ENCODE data around the gene TGM2.

GRCh38 chr20:38091441-38092216, 73.4 kb downstream of the TGM2 start:
- TF ChIP-seq CTCF (IDR thresholded peaks at IDR 0.05) (no peak), EZH2 (IDR thresholded peaks at IDR 0.05; ENCODE audit: borderline replicate concordance, insufficient read depth, low read depth, low read length, poor library complexity, severe bottlenecking) (no peak)
